ENCODE results near the gene ECT2L.

The ECT2L gene

GRCh38 chr6:138805016-138805765 lies 9.3 kb downstream of the ECT2L start:
- DNase-seq (ENCODE audit: low read depth) = no peak

- no peak for DNase-seq (ENCODE audit: low read depth)
These were observed 11.0 kb downstream of the ECT2L start for GRCh38 chr6:138806889-138807288.

- DNase-seq (ENCODE audit: low read depth) = no peak
These were observed 13.8 kb downstream of the ECT2L start for GRCh38 chr6:138809677-138810076.

- DNase-seq (ENCODE audit: low read depth) = no peak
These were observed 16.0 kb downstream of the ECT2L start for GRCh38 chr6:138811866-138812265.

- DNase-seq (ENCODE audit: low read depth) = no peak
These were observed 18.4 kb downstream of the ECT2L start for GRCh38 chr6:138814179-138814834.

- DNase-seq (ENCODE audit: low read depth) = no peak
These were observed 19.3 kb downstream of the ECT2L start for GRCh38 chr6:138815221-138815620.

- DNase-seq (ENCODE audit: low read depth) = no peak
These were observed 20.1 kb downstream of the ECT2L start for GRCh38 chr6:138815797-138816528.

- no peak for DNase-seq (ENCODE audit: low read depth)
These were observed 21.9 kb downstream of the ECT2L start for GRCh38 chr6:138817799-138818198.

GRCh38 chr6:138818496-138819194 lies 22.8 kb downstream of the ECT2L start:
- DNase-seq (ENCODE audit: low read depth) = no peak

- DNase-seq (ENCODE audit: low read depth) = no peak
These were observed 25.6 kb downstream of the ECT2L start for GRCh38 chr6:138821519-138821918.

- no peak for DNase-seq (ENCODE audit: low read depth)
These were observed 28.7 kb downstream of the ECT2L start for GRCh38 chr6:138824482-138825144.

- DNase-seq (ENCODE audit: low read depth) = no peak
These were observed 34.4 kb downstream of the ECT2L start for GRCh38 chr6:138830248-138830647.

GRCh38 chr6:138832182-138832581 lies 36.3 kb downstream of the ECT2L start:
- no peak for DNase-seq (ENCODE audit: low read depth)

GRCh38 chr6:138833816-138834539 lies 38.1 kb downstream of the ECT2L start:
- DNase-seq (ENCODE audit: low read depth) = no peak

- no peak for DNase-seq (ENCODE audit: low read depth)
These were observed 41.4 kb downstream of the ECT2L start for GRCh38 chr6:138837246-138837645.

- DNase-seq (ENCODE audit: low read depth) = no peak
These were observed 48.3 kb downstream of the ECT2L start for GRCh38 chr6:138844192-138844591.

GRCh38 chr6:138847884-138848283 lies 52.0 kb downstream of the ECT2L start:
- DNase-seq (ENCODE audit: low read depth) = no peak

- DNase-seq (ENCODE audit: low read depth) = no peak
These were observed 52.6 kb downstream of the ECT2L start for GRCh38 chr6:138848461-138848860.

GRCh38 chr6:138849791-138850190 lies 53.9 kb downstream of the ECT2L start:
- no peak for DNase-seq (ENCODE audit: low read depth)

- no peak for DNase-seq (ENCODE audit: low read depth)
These were observed 60.8 kb downstream of the ECT2L start for GRCh38 chr6:138856654-138857053.

- DNase-seq (ENCODE audit: low read depth) = no peak
These were observed 61.9 kb downstream of the ECT2L start for GRCh38 chr6:138857775-138858174.

All from stimulated activated CD8-positive, alpha-beta memory T cell treated with anti-CD3 and anti-CD28 coated beads, Interleukin-4, amount 100 ng/mL, for 24 hours (primary cell).